ENCODE data around the gene DYSF. TPM values are rescaled to one million over a fixed set of nuclear protein-coding genes. Genes with fewer than 3 reads are reported as not detected.
"Not testable (repeated sequence)": the region's sequence is repeated elsewhere in the genome, so short reads cannot be mapped to it uniquely, and the experiment has no call there.

The DYSF gene
- total RNA-seq, 1 experiment from 2014 or later: 0.50 TPM

DNA sequence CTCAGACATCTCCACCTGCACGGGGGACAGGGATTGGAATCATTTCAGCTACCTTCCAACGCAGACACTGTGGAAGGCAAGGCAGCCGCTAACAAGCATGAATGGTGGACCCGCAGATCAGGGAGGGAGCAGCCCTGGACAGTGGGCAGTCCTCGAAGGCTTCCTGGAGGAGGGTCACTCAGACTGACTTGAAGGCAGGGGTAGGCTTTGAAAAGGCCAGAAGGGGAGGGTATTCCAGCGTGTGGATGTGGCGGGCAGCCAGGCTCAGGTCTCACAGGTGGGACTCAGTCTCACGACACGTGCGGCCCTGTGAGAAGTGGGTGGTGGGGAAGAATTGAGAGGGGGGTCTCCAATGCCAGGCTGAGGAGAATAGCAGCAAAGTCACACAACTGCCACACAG lies 29.9 kb downstream of the DYSF start:
- in situ Hi-C loops (cut with HindIII; ENCODE audit: low pct_unique_long_range_greater_than_20kb, low sequenced_read_pairs): no loop called here
- DNase-seq (ENCODE audit: low read depth, low spot score): no peak

DNA sequence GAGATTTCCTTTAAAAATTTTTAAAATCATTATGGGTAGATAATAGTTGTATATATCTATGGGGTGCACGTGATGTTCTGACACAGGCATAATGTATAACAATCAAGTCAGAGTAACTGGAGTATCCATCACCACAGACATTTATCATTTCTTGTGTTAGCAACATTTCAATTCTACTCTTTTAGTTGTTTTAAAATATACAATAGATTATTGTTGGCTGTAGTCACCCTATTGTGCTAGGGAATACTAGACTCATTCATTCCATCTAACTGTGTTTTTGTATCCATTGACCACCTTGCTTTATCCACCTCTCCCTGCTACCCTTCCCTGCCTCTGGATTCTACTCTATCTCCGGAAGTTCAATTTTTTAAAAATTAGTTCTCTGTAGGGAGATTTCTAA lies 31.0 kb downstream of the DYSF start:
- in situ Hi-C loops (cut with HindIII; ENCODE audit: low pct_unique_long_range_greater_than_20kb, low sequenced_read_pairs): no loop called here
- DNase-seq (ENCODE audit: low read depth, low spot score): no peak

GRCh38 chr2:71486881-71487640 lies 33.7 kb downstream of the DYSF start:
- DNase-seq (ENCODE audit: low read depth, low spot score): no peak
- in situ Hi-C loops (cut with HindIII; ENCODE audit: low pct_unique_long_range_greater_than_20kb, low sequenced_read_pairs): no loop called here

GRCh38 chr2:71491551-71491950 lies 38.2 kb downstream of the DYSF start:
- in situ Hi-C loops (cut with HindIII; ENCODE audit: low pct_unique_long_range_greater_than_20kb, low sequenced_read_pairs); DNase-seq (ENCODE audit: low read depth, low spot score): not testable (repeated sequence)

- DNase-seq (ENCODE audit: low read depth, low spot score): no peak
These were observed 38.8 kb downstream of the DYSF start for GRCh38 chr2:71492112-71492511.

DNA sequence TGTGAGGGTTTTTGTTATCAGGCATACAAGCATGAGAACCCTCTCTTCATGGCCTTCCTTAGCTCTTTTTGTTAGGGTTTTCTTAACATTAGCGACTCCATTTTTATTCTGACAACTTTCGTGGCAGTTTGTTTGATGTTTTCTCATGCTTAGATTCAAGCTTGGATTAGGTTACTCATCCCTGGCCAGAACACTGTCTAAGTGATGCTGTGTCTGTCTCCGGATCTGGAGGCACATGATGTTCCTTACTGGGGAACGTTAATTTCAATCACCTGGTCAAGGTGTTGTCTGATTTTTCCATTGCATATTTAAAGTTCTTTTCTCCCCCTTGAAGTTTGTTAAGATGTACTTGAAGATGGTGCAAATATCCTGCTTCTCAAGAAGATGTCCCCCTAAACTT lies 40.7 kb downstream of the DYSF start:
- no peak for DNase-seq (ENCODE audit: low read depth, low spot score)
- in situ Hi-C loops (cut with HindIII; ENCODE audit: low pct_unique_long_range_greater_than_20kb, low sequenced_read_pairs): no loop called here

More at GRCh38 chr2:71492112-71492511, 38.8 kb downstream of the DYSF start:
- in situ Hi-C loops (cut with HindIII; ENCODE audit: low pct_unique_long_range_greater_than_20kb, low sequenced_read_pairs): no loop called here

DNA sequence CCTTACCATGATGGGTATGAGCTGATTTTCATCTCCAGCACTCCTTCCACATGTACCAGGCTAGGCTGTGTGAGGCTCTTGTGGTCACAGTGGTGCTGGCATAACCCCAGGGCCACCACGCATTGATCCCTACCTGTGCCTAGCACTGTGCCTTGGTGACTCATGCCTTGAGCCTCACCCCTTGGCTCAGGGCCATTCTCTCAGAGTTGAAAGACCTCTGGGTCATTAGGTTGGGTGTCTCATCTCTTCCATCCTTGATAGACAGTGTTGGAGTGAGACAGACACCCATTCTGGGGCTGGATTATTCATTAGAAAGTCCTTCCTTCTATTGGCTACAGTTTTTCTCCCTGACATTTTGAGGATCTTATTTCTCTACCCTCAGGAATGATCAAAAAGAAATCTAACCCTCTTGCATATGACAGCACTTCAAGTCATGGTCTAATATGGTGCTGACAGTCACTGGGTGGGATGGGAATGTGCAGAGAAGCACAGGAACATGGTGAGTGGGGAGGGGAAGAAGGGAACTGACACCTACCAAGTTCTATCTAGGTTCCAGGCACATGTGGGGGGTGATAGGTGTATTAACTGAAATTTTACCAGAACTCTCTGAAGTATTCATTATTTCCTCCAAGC lies 41.3 kb downstream of the DYSF start:
- no peak for DNase-seq (ENCODE audit: low read depth, low spot score)
- in situ Hi-C loops (cut with HindIII; ENCODE audit: low pct_unique_long_range_greater_than_20kb, low sequenced_read_pairs): no loop called here

DNA sequence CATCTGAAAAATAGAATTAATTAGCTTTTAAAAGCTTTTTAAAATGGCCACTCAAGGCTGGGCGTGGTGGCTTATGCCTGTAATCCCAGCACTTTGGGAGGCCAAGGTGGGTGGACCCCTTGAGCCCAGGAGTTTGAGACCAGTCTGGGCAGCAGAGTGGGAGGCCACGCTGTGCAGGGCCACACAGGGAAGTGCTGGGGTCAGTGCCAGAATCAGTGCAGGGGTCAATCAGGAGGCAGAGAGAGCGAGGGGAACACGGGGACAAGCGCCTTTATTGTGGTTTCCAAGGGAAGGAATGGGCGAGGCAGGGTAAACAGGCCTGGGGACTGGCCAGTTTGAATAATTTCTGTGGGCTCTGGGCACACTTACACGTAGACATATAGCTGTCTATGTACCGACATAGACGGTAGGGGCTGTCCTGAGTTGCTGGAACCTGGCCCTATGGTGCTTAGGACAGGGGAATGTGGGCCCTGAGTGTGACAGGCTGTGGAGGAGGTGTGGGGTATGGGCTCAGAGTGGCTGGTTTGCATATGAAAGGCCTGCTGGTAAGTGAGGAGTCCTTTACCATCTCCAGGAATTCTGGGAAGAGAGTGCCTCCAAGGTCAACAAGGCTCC lies 42.9 kb downstream of the DYSF start:
- in situ Hi-C loops (cut with HindIII; ENCODE audit: low pct_unique_long_range_greater_than_20kb, low sequenced_read_pairs): no loop called here
- DNase-seq (ENCODE audit: low read depth, low spot score): no peak

GRCh38 chr2:71498261-71498701 lies 44.9 kb downstream of the DYSF start:
- peak; percentile 62 for DNase-seq (ENCODE audit: low read depth, low spot score)
- in situ Hi-C loops (cut with HindIII; ENCODE audit: low pct_unique_long_range_greater_than_20kb, low sequenced_read_pairs): no loop called here

- in situ Hi-C loops (cut with HindIII; ENCODE audit: low pct_unique_long_range_greater_than_20kb, low sequenced_read_pairs): no loop called here
- DNase-seq (ENCODE audit: low read depth, low spot score): no peak
These were observed 46.3 kb downstream of the DYSF start for GRCh38 chr2:71499691-71500090.

GRCh38 chr2:71500426-71501079 lies 47.2 kb downstream of the DYSF start:
- DNase-seq (ENCODE audit: low read depth, low spot score): no peak
- in situ Hi-C loops (cut with HindIII; ENCODE audit: low pct_unique_long_range_greater_than_20kb, low sequenced_read_pairs): no loop called here

DNA sequence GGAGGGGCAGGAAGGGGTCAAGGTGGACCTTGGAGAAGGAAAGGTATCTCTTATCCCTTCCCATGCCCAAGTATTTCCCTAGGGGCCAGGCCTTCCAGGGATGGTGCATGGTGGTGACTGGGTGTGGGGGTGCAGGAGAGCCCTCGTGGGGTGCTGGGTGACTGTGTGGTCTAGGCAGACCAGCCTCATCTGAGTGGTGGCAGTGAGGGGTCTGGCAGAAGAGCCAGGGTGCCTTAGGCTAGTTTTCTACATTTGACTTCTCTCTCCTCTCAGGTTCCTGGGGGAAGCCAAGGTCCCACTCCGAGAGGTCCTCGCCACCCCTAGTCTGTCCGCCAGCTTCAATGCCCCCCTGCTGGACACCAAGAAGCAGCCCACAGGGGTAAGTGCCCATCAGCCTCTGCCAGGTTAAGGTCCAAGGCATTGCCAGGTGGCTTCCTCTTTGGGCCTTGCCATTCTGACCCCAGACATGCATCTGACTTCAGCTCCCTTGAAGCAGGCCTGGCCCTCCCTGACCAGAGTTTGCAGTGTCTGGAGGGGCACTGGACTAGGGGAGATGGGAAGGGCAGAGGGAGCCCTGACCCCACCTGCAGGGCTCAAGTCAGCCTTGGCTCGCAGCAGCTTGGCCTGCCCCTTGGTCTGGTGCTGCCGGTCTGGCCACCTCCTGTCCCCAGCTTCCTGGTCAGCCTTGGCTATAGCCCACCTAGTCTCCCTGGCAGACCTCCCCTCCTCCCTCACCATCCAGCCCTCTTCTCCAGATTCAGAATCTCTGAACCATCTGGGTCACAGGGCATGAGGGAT lies 49.8 kb downstream of the DYSF start:
- in situ Hi-C loops (cut with HindIII; ENCODE audit: low pct_unique_long_range_greater_than_20kb, low sequenced_read_pairs): no loop called here
- DNase-seq (ENCODE audit: low read depth, low spot score): no peak

- DNase-seq (ENCODE audit: low read depth, low spot score): no peak
- in situ Hi-C loops (cut with HindIII; ENCODE audit: low pct_unique_long_range_greater_than_20kb, low sequenced_read_pairs): no loop called here
These were observed 50.5 kb downstream of the DYSF start for GRCh38 chr2:71503837-71504236.

DNA sequence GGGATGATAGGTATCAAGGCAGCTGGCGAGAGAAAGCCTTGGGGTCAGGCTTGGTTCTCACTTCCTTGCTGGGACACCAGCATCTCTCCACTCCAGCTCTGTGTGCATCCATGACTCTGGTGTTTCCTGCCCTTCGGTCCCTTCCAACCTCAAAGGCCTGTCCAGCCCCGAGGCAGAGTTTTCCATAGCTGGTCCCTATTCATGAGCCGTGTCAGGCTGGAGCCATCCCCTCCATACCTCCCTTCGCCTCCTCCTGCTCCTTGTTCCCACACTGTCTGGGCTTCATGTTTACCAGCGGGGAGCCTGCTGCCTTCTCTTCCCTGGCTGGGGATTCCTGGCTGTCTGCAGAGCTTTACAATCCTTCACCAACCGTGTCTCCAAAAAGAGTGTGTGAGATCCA lies 51.2 kb downstream of the DYSF start:
- in situ Hi-C loops (cut with HindIII; ENCODE audit: low pct_unique_long_range_greater_than_20kb, low sequenced_read_pairs): no loop called here

GRCh38 chr2:71505086-71505769 lies 51.9 kb downstream of the DYSF start:
- no peak for DNase-seq (ENCODE audit: low read depth, low spot score)

More for the DNA sequence above, 51.2 kb downstream of the DYSF start:
- DNase-seq (ENCODE audit: low read depth, low spot score): no peak

DNA sequence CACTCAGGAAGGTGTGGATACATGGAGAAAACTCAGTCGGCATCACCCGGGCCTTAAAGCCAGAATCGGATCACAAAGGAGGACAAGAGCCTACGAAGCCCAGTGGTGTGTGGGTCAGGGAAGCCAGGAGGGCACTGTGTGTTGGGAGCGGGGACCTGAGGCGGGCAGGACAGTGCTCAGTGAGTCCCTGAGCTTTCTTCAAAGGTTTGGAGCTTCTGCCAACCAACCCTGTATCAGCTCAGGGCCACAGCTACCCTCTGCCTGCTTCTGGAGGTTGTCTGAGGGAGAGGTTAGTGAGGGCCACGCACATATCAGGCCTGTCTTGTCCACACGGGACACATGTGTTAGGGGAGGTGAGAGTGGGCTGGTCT lies 52.4 kb downstream of the DYSF start:
- no peak for DNase-seq (ENCODE audit: low read depth, low spot score)
- in situ Hi-C loops (cut with HindIII; ENCODE audit: low pct_unique_long_range_greater_than_20kb, low sequenced_read_pairs): no loop called here

More at GRCh38 chr2:71505086-71505769, 51.9 kb downstream of the DYSF start:
- in situ Hi-C loops (cut with HindIII; ENCODE audit: low pct_unique_long_range_greater_than_20kb, low sequenced_read_pairs): no loop called here

Data from SK-MEL-5 (cell line).